Nephron (organoid): ENCODE data around the gene RHBDF2.
"Not testable (repeated sequence)": the region's sequence is repeated elsewhere in the genome, so short reads cannot be mapped to it uniquely, and the experiment has no call there.

ENCODE experiments used
- H3K27ac Mint-ChIP-seq, 3 experiments: 2 replicates each; pipeline ENCODE4 v1.8.0; 2020; ENCODE audit warnings: mixed read lengths in 3 of 3, mild to moderate bottlenecking in 2 of 3, moderate library complexity in 1 of 3
- H3K27me3 Mint-ChIP-seq: 2 replicates; pipeline ENCODE4 v1.8.0; 2021; ENCODE audit warnings: low read depth, mild to moderate bottlenecking, moderate library complexity, mixed read lengths
- H3K36me3 Mint-ChIP-seq: 2 replicates; pipeline ENCODE4 v1.8.0; 2020; ENCODE audit warnings: low read depth, mixed read lengths
- H3K4me1 Mint-ChIP-seq: 2 replicates; pipeline ENCODE4 v1.8.0; 2020; ENCODE audit warnings: mixed read lengths
- H3K4me3 Mint-ChIP-seq, 3 experiments: 2 replicates each; pipeline ENCODE4 v1.8.0; 2020; ENCODE audit warnings: mild to moderate bottlenecking in 3 of 3, mixed read lengths in 3 of 3, moderate library complexity in 2 of 3
- H3K9me3 Mint-ChIP-seq: 2 replicates; pipeline ENCODE4 v1.8.0; 2020; ENCODE audit warnings: mixed read lengths
- CTCF ChIP-seq, 3 experiments: fragments of 200-600 bp; sonication (generic); IDR thresholded peaks; one replicate each; pipeline ENCODE4 v1.5.0; 2021; ENCODE audit warnings: antibody characterized with exemption in 3 of 3; ENCODE audit not compliant: unreplicated experiment in 3 of 3

RHBDF2 gene

GRCh38 chr17:76528156-76528527, 26.9 kb upstream of the RHBDF2 start:
- peaks cover 10% of the 10 kb centered on the region for H3K27me3 Mint-ChIP-seq
- H3K4me3 Mint-ChIP-seq, result peak overlapping the region in 1 of 3 experiments; percentile 19
- H3K4me1 Mint-ChIP-seq, result peaks cover 61% of the 10 kb centered on the region
- no peaks in the 10 kb centered on the region for H3K36me3 Mint-ChIP-seq
- no peak for TF ChIP-seq CTCF (IDR thresholded peaks at IDR 0.05; ENCODE audit: unreplicated experiment in 3 of 3)
- peak overlapping the region; percentile 97 to 98 (median 97) for H3K27ac Mint-ChIP-seq
- no peaks in the 10 kb centered on the region for H3K9me3 Mint-ChIP-seq

GRCh38 chr17:76527430-76528111, 26.3 kb upstream of the RHBDF2 start:
- peaks cover 59% of the 10 kb centered on the region for H3K4me1 Mint-ChIP-seq
- peak overlapping the region in 1 of 3 experiments; percentile 32 for H3K4me3 Mint-ChIP-seq
- peaks cover 13% of the 10 kb centered on the region for H3K27me3 Mint-ChIP-seq
- H3K27ac Mint-ChIP-seq, result peak overlapping the region; percentile 97 to 98 (median 97)
- TF ChIP-seq CTCF (IDR thresholded peaks at IDR 0.05; ENCODE audit: unreplicated experiment in 3 of 3), result no peak
- H3K36me3 Mint-ChIP-seq, result no peaks in the 10 kb centered on the region
- H3K9me3 Mint-ChIP-seq, result no peaks in the 10 kb centered on the region

GRCh38 chr17:76527016-76527415, 25.8 kb upstream of the RHBDF2 start:
- H3K27ac Mint-ChIP-seq, result peak overlapping the region; percentile 77 to 85 (median 83)
- H3K4me3 Mint-ChIP-seq, result peak overlapping the region in 1 of 3 experiments; percentile 32
- H3K27me3 Mint-ChIP-seq, result peaks cover 13% of the 10 kb centered on the region
- not testable (repeated sequence) for H3K36me3 Mint-ChIP-seq, H3K9me3 Mint-ChIP-seq
- peaks cover 56% of the 10 kb centered on the region for H3K4me1 Mint-ChIP-seq

- not testable (repeated sequence) for H3K9me3 Mint-ChIP-seq, H3K36me3 Mint-ChIP-seq, H3K4me3 Mint-ChIP-seq
- Mint-ChIP-seq H3K27me3 (peaks cover 16% of the 10 kb centered on the region), H3K4me1 (peaks cover 55% of the 10 kb centered on the region), H3K27ac (peak overlapping the region in 1 of 3 experiments; percentile 90)
These were observed 24.2 kb upstream of the RHBDF2 start for GRCh38 chr17:76525513-76525833.

- H3K4me3 Mint-ChIP-seq, result peak overlapping the region; percentile 24 to 66 (median 35)
- H3K4me1 Mint-ChIP-seq, result peaks cover 55% of the 10 kb centered on the region
- peaks cover 22% of the 10 kb centered on the region for H3K27me3 Mint-ChIP-seq
- no peak for TF ChIP-seq CTCF (IDR thresholded peaks at IDR 0.05; ENCODE audit: unreplicated experiment in 3 of 3)
- peak overlapping the region; percentile 86 to 90 (median 89) for H3K27ac Mint-ChIP-seq
- no peaks in the 10 kb centered on the region for H3K9me3 Mint-ChIP-seq
- H3K36me3 Mint-ChIP-seq, result no peaks in the 10 kb centered on the region
These were observed 23.6 kb upstream of the RHBDF2 start for GRCh38 chr17:76524598-76525512.

- H3K27ac Mint-ChIP-seq, result peak overlapping the region in 1 of 3 experiments; percentile 52
- peak; percentile 99 for TF ChIP-seq CTCF (IDR thresholded peaks at IDR 0.05; ENCODE audit: unreplicated experiment in 3 of 3)
- H3K4me1 Mint-ChIP-seq, result peaks cover 53% of the 10 kb centered on the region
- peaks cover 28% of the 10 kb centered on the region for H3K27me3 Mint-ChIP-seq
- no peaks in the 10 kb centered on the region for H3K36me3 Mint-ChIP-seq
- H3K4me3 Mint-ChIP-seq, result peak overlapping the region; percentile 6 to 51 (median 29)
- no peaks in the 10 kb centered on the region for H3K9me3 Mint-ChIP-seq
These were observed 22.1 kb upstream of the RHBDF2 start for GRCh38 chr17:76523084-76524037.

- Mint-ChIP-seq H3K27ac (peak overlapping the region in 2 of 3 experiments; percentile 47 to 69), H3K4me1 (peaks cover 46% of the 10 kb centered on the region), H3K27me3 (peaks cover 24% of the 10 kb centered on the region)
- H3K9me3 Mint-ChIP-seq, H3K36me3 Mint-ChIP-seq, H3K4me3 Mint-ChIP-seq: not testable (repeated sequence)
These were observed 20.5 kb upstream of the RHBDF2 start for GRCh38 chr17:76521683-76522082.
